DND-41 (cell line): ENCODE results near the gene RALA.

Experiments
- ATAC-seq: fragments of 200-7000 bp; cut with Tn5 transposase; 3 replicates; pipeline ENCODE4 v1.9.1; 2021; ENCODE audit warnings: low read depth; ENCODE audit not compliant: insufficient read depth
- DNase-seq: peaks from one replicate; pipeline ENCODE4 v3.0.0-alpha.2; 2020
- H2AFZ ChIP-seq: 2 replicates; pipeline ENCODE4 v1.6.0; 2012; ENCODE audit warnings: low read depth, low read length
- H3K27ac ChIP-seq: 2 replicates; pipeline ENCODE4 v1.5.1; 2012; ENCODE audit warnings: low read length, inconsistent platforms
- H3K27me3 ChIP-seq: fragments of 200-600 bp; sonication (generic); 2 replicates; pipeline ENCODE4 v1.6.0; 2012; ENCODE audit warnings: low read length, mild to moderate bottlenecking, inconsistent platforms; ENCODE audit not compliant: insufficient read depth, poor library complexity
- H3K36me3 ChIP-seq: 2 replicates; pipeline ENCODE4 v1.5.1; 2012; ENCODE audit warnings: low read length, inconsistent platforms; ENCODE audit not compliant: insufficient read depth
- H3K4me1 ChIP-seq: 2 replicates; pipeline ENCODE4 v1.5.1; 2012; ENCODE audit warnings: mild to moderate bottlenecking, low read length; ENCODE audit not compliant: insufficient read depth
- H3K4me2 ChIP-seq: 2 replicates; pipeline ENCODE4 v1.6.0; 2012; ENCODE audit warnings: mild to moderate bottlenecking, moderate library complexity, low read length, inconsistent platforms; ENCODE audit not compliant: insufficient read depth
- H3K4me3 ChIP-seq, 2 experiments: fragments of 200-600 bp in 1 of 2; shearing (Covaris generic) in 1 of 2; 2 replicates each; pipeline ENCODE4 v1.5.1; 2012 to 2016; ENCODE audit warnings: inconsistent platforms in 2 of 2, low read length in 2 of 2, mild to moderate bottlenecking in 2 of 2, low read depth in 1 of 2, moderate library complexity in 1 of 2
- H3K79me2 ChIP-seq: 2 replicates; pipeline ENCODE4 v1.6.0; 2012; ENCODE audit warnings: low read length, inconsistent platforms; ENCODE audit not compliant: insufficient read depth
- H3K9ac ChIP-seq: 2 replicates; pipeline ENCODE4 v1.6.0; 2012; ENCODE audit warnings: low read depth, mild to moderate bottlenecking, inconsistent platforms, low read length, moderate library complexity
- H3K9me3 ChIP-seq: 2 replicates; pipeline ENCODE4 v1.5.1; 2012; ENCODE audit warnings: low read length, moderate library complexity, mild to moderate bottlenecking, inconsistent platforms; ENCODE audit not compliant: insufficient read depth, severe bottlenecking
- H4K20me1 ChIP-seq: 2 replicates; pipeline ENCODE4 v1.6.0; 2012; ENCODE audit warnings: low read length; ENCODE audit not compliant: insufficient read depth
- EZH2 ChIP-seq: IDR thresholded peaks from 3 replicates; pipeline ENCODE4 v1.6.1; 2012; ENCODE audit warnings: borderline replicate concordance, low read depth, mild to moderate bottlenecking, moderate library complexity, low read length, inconsistent platforms; ENCODE audit not compliant: severe bottlenecking
- TF ChIP-seq, protein P1 (sequence below): IDR thresholded peaks from 2 replicates; pipeline ENCODE4 v1.5.1; 2012; ENCODE audit warnings: borderline replicate concordance, low read length, moderate library complexity, mild to moderate bottlenecking; ENCODE audit not compliant: poor library complexity, severe bottlenecking; ENCODE audit errors: extremely low read depth

RALA gene

DNA sequence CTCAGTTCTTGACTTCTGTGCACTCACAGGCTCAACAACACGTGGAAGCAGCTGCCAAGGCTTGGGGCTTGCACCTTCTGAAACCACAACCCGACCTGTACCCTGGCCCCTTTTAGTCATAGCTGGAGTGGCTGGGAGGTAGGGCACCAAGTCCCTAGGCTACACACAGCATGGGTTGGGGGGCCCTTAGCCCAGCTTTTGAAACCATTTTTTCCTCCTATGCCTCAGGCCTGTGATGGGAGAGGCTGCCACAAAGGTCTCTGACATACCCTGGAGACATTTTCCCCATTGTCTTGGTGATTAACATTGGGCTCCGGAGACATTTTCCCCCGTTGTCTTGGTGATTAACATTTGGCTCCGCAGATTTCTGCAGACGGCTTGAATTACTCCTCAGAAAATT, 38.6 kb downstream of the RALA start:
- no peak overlapping the region for H3K4me3 ChIP-seq
- H3K9ac ChIP-seq: no peak overlapping the region
- H3K27me3 ChIP-seq: no peaks in the 10 kb centered on the region
- H2AFZ ChIP-seq: no peak overlapping the region
- peaks cover 3% of the 10 kb centered on the region; the same call in 1 of the 2 replicates for H3K36me3 ChIP-seq
- no peak for TF ChIP-seq EZH2
- TF ChIP-seq, protein P1, sequence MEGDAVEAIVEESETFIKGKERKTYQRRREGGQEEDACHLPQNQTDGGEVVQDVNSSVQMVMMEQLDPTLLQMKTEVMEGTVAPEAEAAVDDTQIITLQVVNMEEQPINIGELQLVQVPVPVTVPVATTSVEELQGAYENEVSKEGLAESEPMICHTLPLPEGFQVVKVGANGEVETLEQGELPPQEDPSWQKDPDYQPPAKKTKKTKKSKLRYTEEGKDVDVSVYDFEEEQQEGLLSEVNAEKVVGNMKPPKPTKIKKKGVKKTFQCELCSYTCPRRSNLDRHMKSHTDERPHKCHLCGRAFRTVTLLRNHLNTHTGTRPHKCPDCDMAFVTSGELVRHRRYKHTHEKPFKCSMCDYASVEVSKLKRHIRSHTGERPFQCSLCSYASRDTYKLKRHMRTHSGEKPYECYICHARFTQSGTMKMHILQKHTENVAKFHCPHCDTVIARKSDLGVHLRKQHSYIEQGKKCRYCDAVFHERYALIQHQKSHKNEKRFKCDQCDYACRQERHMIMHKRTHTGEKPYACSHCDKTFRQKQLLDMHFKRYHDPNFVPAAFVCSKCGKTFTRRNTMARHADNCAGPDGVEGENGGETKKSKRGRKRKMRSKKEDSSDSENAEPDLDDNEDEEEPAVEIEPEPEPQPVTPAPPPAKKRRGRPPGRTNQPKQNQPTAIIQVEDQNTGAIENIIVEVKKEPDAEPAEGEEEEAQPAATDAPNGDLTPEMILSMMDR: no peak
- H3K79me2 ChIP-seq: peaks cover 15% of the 10 kb centered on the region
- H4K20me1 ChIP-seq: no peaks in the 10 kb centered on the region
- ATAC-seq (no peak), DNase-seq (no peak)
- H3K27ac ChIP-seq: no peak overlapping the region
- H3K4me2 ChIP-seq: no peak overlapping the region
- peaks cover 15% of the 10 kb centered on the region for H3K9me3 ChIP-seq
- H3K4me1 ChIP-seq: no peaks in the 10 kb centered on the region

DNA sequence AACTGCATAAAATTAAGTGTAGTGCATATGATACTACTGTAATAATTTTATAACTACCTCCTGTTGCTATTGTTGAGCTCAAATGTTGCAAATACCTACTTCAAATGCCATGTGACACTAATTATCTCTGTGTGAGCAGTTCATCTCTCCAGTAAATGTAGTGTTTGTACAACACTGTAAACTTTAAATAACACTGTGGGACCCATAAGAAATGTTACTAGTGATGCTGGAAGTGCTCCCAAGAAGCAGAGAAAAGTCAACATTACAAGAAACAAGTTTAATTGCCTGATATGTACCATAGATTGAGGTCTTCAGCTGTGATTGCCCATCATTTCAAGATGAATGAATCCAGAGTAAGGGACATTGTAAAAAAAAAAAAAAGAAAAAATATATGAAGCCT, 39.9 kb downstream of the RALA start:
- Histone ChIP-seq H3K36me3 (peaks cover 3% of the 10 kb centered on the region; the same call in 1 of the 2 replicates), H3K9ac (no peak overlapping the region), H3K27ac (no peak overlapping the region), H3K4me2 (no peak overlapping the region), H2AFZ (no peak overlapping the region), H3K27me3 (no peaks in the 10 kb centered on the region), H3K4me1 (no peaks in the 10 kb centered on the region), H4K20me1 (no peaks in the 10 kb centered on the region), H3K9me3 (peaks cover 15% of the 10 kb centered on the region), H3K4me3 (no peak overlapping the region), H3K79me2 (peaks cover 12% of the 10 kb centered on the region)
- no peak for ATAC-seq
- no peak for DNase-seq
- TF ChIP-seq, protein P1: no peak
- no peak for TF ChIP-seq EZH2

DNA sequence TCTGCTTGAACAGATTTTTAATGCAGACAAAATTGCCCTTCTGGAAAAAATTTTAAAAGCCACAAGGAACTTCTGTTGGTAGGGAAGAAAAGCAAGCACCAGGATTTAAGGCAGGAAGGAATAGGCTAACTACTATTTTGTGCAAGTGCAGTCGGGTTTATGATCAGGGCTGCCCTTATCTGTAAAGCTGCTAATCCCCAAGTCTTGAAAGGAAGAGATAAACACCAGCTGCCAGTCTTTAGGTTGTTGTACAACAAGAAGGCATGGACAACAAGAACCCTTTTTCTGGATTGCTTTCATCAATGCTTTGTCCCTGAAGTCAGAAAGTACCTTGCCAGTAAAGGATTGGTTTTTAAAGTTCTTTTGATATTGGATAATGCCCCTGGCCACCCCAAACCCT, 40.7 kb downstream of the RALA start:
- DNase-seq (no peak), ATAC-seq (no peak)
- no peaks in the 10 kb centered on the region for H3K4me1 ChIP-seq
- no peaks in the 10 kb centered on the region for H4K20me1 ChIP-seq
- no peak overlapping the region for H3K4me3 ChIP-seq
- peaks cover 6% of the 10 kb centered on the region for H3K79me2 ChIP-seq
- H3K36me3 ChIP-seq: peaks cover 3% of the 10 kb centered on the region; the same call in 1 of the 2 replicates
- peaks cover 15% of the 10 kb centered on the region for H3K9me3 ChIP-seq
- no peak overlapping the region for H3K4me2 ChIP-seq
- no peaks in the 10 kb centered on the region for H3K27me3 ChIP-seq
- no peak overlapping the region for H2AFZ ChIP-seq
- H3K27ac ChIP-seq: no peak overlapping the region
- TF ChIP-seq, protein P1: no peak
- TF ChIP-seq EZH2: no peak
- no peak overlapping the region for H3K9ac ChIP-seq

DNA sequence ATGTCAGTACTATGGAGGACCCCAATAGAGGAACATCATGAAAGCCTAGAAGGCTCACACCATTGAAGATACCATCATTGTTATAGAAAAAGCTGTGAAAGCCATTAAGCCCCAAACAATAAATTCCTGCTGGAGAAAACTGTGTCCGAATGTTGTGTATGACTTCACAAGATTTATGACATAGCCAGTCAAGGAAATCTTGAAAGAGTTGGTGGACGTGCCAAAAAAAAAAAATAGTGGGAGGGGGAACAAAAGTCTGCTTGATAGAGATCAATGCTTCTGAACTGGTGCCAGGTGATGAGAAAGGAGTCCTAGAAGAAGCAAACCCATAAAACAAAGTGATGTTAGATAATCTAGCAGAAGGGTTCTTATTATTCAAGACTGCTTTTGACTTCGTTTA, 41.2 kb downstream of the RALA start:
- Histone ChIP-seq H2AFZ (no peak overlapping the region), H3K27me3 (no peaks in the 10 kb centered on the region), H3K9ac (no peak overlapping the region), H3K36me3 (peaks cover 3% of the 10 kb centered on the region; the same call in 1 of the 2 replicates), H3K79me2 (peaks cover 5% of the 10 kb centered on the region; the same call in 1 of the 2 replicates), H3K4me2 (no peak overlapping the region), H3K4me3 (no peak overlapping the region), H3K9me3 (peaks cover 15% of the 10 kb centered on the region), H3K4me1 (no peaks in the 10 kb centered on the region), H4K20me1 (no peaks in the 10 kb centered on the region; the same call in 1 of the 2 replicates), H3K27ac (no peak overlapping the region)
- TF ChIP-seq EZH2: no peak
- TF ChIP-seq, protein P1: no peak
- no peak for ATAC-seq
- no peak for DNase-seq
